Chondrocyte (in vitro differentiated cells): Measurements from ENCODE around the gene THNSL1. TPM values are rescaled to one million over a fixed set of nuclear protein-coding genes. Genes with fewer than 3 reads are reported as not detected.
A peak's percentile ranks its signal among the peaks of the same experiment; 100 is the strongest.
"Not testable (repeated sequence)": the region's sequence is repeated elsewhere in the genome, so short reads cannot be mapped to it uniquely, and the experiment has no call there.

Source experiments
- DNase-seq: peaks from one replicate; pipeline ENCODE4 v3.0.0; 2021; ENCODE audit warnings: mixed read lengths, low spot score
- H3K27ac Mint-ChIP-seq: one replicate; pipeline ENCODE4 v1.8.0; 2021; ENCODE audit warnings: mild to moderate bottlenecking, moderate library complexity, mixed read lengths; ENCODE audit not compliant: unreplicated experiment
- H3K27me3 Mint-ChIP-seq: 2 replicates; pipeline ENCODE4 v1.8.0; 2021; ENCODE audit warnings: low read depth, mixed read lengths
- H3K36me3 Mint-ChIP-seq: 2 replicates; pipeline ENCODE4 v1.8.0; 2021; ENCODE audit warnings: low read depth, mixed read lengths
- H3K4me1 Mint-ChIP-seq: 2 replicates; pipeline ENCODE4 v1.8.0; 2021; ENCODE audit warnings: low read depth, mild to moderate bottlenecking, mixed read lengths
- H3K4me3 Mint-ChIP-seq: one replicate; pipeline ENCODE4 v1.8.0; 2021; ENCODE audit warnings: mild to moderate bottlenecking, moderate library complexity, mixed read lengths; ENCODE audit not compliant: unreplicated experiment
- H3K9me3 Mint-ChIP-seq: 2 replicates; pipeline ENCODE4 v1.8.0; 2021; ENCODE audit warnings: low read depth, mixed read lengths
- long read RNA-seq: library from polyadenylated mRNA; stranded (forward); transcript quantifications from one replicate; pipeline ENCODE4 v2.0.0, GENCODE V29; 2021
- total RNA-seq: library from RNA; stranded (reverse); gene quantifications from 3 replicates; pipeline ENCODE4 v1.2.1, GENCODE V29; 2021
- TF ChIP-seq, protein P1 (sequence below): fragments of 200-600 bp; sonication (generic); IDR thresholded peaks from 2 replicates; pipeline ENCODE4 v1.5.0; 2021; ENCODE audit warnings: antibody characterized with exemption, mild to moderate bottlenecking, moderate library complexity

The THNSL1 gene, protein sequence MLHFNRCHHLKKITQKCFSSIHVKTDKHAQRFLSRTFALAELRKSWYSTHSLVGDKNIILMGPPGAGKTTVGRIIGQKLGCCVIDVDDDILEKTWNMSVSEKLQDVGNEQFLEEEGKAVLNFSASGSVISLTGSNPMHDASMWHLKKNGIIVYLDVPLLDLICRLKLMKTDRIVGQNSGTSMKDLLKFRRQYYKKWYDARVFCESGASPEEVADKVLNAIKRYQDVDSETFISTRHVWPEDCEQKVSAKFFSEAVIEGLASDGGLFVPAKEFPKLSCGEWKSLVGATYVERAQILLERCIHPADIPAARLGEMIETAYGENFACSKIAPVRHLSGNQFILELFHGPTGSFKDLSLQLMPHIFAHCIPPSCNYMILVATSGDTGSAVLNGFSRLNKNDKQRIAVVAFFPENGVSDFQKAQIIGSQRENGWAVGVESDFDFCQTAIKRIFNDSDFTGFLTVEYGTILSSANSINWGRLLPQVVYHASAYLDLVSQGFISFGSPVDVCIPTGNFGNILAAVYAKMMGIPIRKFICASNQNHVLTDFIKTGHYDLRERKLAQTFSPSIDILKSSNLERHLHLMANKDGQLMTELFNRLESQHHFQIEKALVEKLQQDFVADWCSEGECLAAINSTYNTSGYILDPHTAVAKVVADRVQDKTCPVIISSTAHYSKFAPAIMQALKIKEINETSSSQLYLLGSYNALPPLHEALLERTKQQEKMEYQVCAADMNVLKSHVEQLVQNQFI
- total RNA-seq = 3.0 to 5.3 TPM (median 3.3 TPM) in 3 replicates
- long read RNA-seq, transcript THNSL1-201 (3 exons, 3,691 nt) = major isoform, 10 of 13 reads
- long read RNA-seq, partial matches to known transcripts = 0 of 13 reads
- long read RNA-seq, other reads (novel, unspliced or antisense) = 0 of 13 reads

DNA sequence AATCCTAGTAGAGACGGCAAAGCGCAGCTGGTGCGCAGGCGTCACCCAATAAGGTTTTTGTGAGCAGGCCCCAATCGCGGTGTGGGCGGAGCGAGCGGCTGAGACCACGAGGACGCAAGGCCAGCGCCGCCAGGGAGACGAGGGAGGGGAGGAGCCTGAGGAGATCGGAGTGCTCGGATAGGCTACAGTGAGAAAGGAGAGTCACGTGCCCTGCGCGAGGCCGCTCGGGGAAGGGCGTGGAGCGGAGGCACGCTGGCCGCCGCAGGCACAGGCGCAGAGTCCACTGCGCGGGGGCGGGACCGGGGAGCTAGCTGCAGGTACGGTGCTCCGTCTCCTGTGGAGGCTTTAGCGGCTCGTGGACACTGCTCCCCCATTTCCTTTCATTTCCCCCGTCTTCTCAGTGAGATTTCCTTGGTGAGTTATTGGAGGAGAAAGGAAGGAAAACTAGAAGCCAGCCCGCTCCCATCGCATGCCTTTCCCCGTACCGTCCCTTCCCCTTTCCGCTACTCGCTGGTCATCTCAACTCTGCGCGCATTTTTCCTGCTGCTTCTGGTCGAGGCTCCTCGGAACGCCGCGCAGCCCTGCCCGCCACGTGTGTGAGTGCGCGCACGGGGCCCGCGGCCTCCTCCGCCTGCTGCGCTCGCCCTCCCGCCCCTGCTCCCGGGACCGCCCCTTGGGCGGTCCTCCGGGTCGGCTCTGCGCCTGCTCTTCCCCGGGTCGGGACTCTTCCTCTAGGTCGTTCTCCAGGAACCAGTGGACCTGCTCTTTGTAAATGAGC lies at the start of gene THNSL1:
Gene THNSL1, plus strand, starts transcription at position 237 of the 778 bp plus-strand sequence. CDS start 6,612 bp downstream, outside the sequence.
- peak; percentile 99 for DNase-seq
- Mint-ChIP-seq H3K27ac (peak within 1 kb of the TSS; percentile 97), H3K4me3 (peak within 1 kb of the TSS; percentile 86), H3K27me3 (no peaks in the 10 kb centered on the region), H3K36me3 (no peaks in the 10 kb centered on the region), H3K9me3 (no peaks in the 10 kb centered on the region), H3K4me1 (peaks cover 22% of the 10 kb centered on the region)
- TF ChIP-seq, protein P1, sequence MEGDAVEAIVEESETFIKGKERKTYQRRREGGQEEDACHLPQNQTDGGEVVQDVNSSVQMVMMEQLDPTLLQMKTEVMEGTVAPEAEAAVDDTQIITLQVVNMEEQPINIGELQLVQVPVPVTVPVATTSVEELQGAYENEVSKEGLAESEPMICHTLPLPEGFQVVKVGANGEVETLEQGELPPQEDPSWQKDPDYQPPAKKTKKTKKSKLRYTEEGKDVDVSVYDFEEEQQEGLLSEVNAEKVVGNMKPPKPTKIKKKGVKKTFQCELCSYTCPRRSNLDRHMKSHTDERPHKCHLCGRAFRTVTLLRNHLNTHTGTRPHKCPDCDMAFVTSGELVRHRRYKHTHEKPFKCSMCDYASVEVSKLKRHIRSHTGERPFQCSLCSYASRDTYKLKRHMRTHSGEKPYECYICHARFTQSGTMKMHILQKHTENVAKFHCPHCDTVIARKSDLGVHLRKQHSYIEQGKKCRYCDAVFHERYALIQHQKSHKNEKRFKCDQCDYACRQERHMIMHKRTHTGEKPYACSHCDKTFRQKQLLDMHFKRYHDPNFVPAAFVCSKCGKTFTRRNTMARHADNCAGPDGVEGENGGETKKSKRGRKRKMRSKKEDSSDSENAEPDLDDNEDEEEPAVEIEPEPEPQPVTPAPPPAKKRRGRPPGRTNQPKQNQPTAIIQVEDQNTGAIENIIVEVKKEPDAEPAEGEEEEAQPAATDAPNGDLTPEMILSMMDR = no peak

DNA sequence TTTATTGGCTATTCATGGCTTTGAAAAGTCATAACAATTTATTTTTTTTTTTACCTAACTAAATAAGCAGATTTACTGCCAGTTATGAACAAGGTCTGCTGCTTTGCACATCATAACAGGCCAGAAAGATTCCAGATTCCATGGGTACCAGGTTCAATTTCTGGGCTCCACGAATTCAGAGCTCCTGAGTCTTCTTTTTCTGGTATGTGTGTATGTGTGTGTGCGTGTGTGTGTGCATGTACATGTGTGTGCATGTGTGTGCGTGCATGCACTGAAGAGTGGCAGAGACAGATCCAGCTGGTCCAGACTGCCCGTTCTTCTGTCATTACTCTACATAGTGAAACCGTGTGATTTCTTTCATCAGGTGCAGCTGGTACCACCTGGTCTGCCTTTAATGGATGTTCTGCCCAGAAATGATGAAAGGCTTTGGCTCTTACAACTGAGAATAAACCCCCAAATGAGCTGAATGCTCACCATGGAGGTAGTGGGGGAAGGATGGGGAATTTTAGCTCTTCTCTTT lies 49.4 kb upstream of the THNSL1 start:
- Mint-ChIP-seq H3K4me1 (peaks cover 8% of the 10 kb centered on the region), H3K4me3 (no peak overlapping the region), H3K27ac (no peak overlapping the region), H3K27me3 (peaks cover 2% of the 10 kb centered on the region), H3K36me3 (no peaks in the 10 kb centered on the region), H3K9me3 (no peaks in the 10 kb centered on the region)
- DNase-seq = no peak
- TF ChIP-seq, protein P1 = no peak

DNA sequence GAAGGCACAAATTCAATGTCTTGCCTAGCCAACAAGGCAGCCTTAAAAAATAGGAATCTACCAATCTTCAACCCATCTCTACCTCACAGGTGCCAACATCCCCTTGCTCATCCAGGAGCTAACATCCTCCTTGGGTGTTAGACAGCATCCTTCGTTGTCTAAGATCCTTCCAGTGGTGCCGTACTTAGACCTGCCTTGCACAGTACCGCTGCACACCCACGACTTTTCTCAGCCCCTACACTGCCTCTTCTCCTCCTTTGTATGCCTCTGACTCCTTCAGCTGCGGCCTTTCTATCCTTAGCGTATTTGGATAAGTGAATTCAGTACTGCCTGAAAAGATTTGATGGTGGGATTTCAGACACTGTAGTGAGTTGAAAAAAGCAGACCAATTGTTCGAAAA lies 48.1 kb upstream of the THNSL1 start:
- peaks cover 2% of the 10 kb centered on the region for H3K27me3 Mint-ChIP-seq
- H3K36me3 Mint-ChIP-seq = no peaks in the 10 kb centered on the region
- peaks cover 8% of the 10 kb centered on the region for H3K4me1 Mint-ChIP-seq
- TF ChIP-seq, protein P1 = no peak
- no peak for DNase-seq
- no peak overlapping the region for H3K27ac Mint-ChIP-seq
- H3K4me3 Mint-ChIP-seq = no peak overlapping the region
- H3K9me3 Mint-ChIP-seq = no peaks in the 10 kb centered on the region

DNA sequence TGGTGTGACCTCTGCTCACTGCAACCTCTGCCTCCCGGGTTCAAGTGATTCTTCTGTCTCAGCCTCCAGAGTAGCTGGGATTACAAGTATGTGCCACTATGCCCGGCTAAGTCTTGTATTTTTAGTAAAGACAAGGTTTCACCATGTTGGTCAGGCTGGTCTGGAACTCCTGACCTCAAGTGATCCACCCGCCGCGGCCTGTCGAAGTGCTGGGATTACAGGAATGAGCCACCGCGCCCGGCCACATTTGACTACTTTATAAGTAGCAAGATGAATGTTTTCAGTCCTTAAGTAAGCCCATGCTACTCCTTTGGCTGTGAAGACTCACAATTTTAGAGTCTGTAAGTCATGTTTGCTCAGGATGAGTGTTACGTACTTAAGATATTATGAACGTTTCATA lies 47.5 kb upstream of the THNSL1 start:
- not testable (repeated sequence) for H3K4me3 Mint-ChIP-seq, H3K27ac Mint-ChIP-seq, H3K9me3 Mint-ChIP-seq, DNase-seq, H3K36me3 Mint-ChIP-seq, H3K27me3 Mint-ChIP-seq, H3K4me1 Mint-ChIP-seq

DNA sequence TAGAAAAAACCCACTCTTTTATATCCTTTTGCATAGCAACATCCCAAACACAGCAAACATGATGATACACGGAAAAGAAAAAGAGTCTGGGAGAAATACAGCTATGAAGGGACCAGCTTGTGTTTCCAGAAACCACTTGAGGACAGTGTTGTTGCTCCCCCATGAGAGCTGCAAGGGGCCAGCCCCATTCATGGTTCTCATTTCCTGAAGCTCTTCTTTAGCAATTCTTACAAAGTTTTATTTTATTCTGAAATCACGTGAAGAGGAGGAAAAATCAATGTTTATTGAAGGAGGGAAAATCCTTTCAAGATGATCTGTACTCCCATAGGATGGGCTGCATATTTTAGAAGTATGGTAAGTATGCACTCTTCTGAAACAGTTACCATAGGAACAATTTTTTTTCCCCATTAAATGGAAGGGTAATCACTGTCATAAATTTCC lies 46.6 kb upstream of the THNSL1 start:
- peak overlapping the region; percentile 13 for H3K27ac Mint-ChIP-seq
- TF ChIP-seq, protein P1 = peak; percentile 43
- peaks cover 2% of the 10 kb centered on the region for H3K27me3 Mint-ChIP-seq
- peaks cover 11% of the 10 kb centered on the region for H3K4me1 Mint-ChIP-seq
- H3K9me3 Mint-ChIP-seq = no peaks in the 10 kb centered on the region
- DNase-seq = no peak
- no peaks in the 10 kb centered on the region for H3K36me3 Mint-ChIP-seq
- H3K4me3 Mint-ChIP-seq = no peak overlapping the region
